HG03108 (cell line): ENCODE results near the gene GRM4.

ENCODE experiments used
- ATAC-seq: cut with Tn5 transposase; IDR thresholded peaks from one replicate; pipeline ENCODE4 v1.9.1; 2021; ENCODE audit warnings: moderate library complexity; ENCODE audit not compliant: unreplicated experiment

The GRM4 gene

GRCh38 chr6:34143196-34143883 is 2.5 kb downstream of the GRM4 start:
- ATAC-seq = no peak

- no peak for ATAC-seq
These were observed 3.6 kb downstream of the GRM4 start for GRCh38 chr6:34142061-34142998.

- ATAC-seq = no peak
These were observed 5.8 kb downstream of the GRM4 start for GRCh38 chr6:34140075-34140474.

- ATAC-seq = no peak
These were observed 6.9 kb downstream of the GRM4 start for GRCh38 chr6:34138914-34139510.

GRCh38 chr6:34138191-34138590 is 7.7 kb downstream of the GRM4 start:
- ATAC-seq = no peak

GRCh38 chr6:34135541-34135940 is 10.3 kb downstream of the GRM4 start:
- ATAC-seq = no peak

GRCh38 chr6:34132486-34133185 is 13.3 kb downstream of the GRM4 start:
- no peak for ATAC-seq

GRCh38 chr6:34131326-34132290 is 14.3 kb downstream of the GRM4 start:
- ATAC-seq = no peak

- ATAC-seq = no peak
These were observed 15.0 kb downstream of the GRM4 start for GRCh38 chr6:34130862-34131261.

GRCh38 chr6:34129753-34130152 is 16.1 kb downstream of the GRM4 start:
- ATAC-seq = no peak

- ATAC-seq = no peak
These were observed 17.8 kb downstream of the GRM4 start for GRCh38 chr6:34128045-34128444.

GRCh38 chr6:34126419-34126818 is 19.5 kb downstream of the GRM4 start:
- no peak for ATAC-seq

- ATAC-seq = no peak
These were observed 19.9 kb downstream of the GRM4 start for GRCh38 chr6:34125939-34126338.

- ATAC-seq = no peak
These were observed 24.8 kb downstream of the GRM4 start for GRCh38 chr6:34120953-34121675.

- ATAC-seq = no peak
These were observed 30.0 kb downstream of the GRM4 start for GRCh38 chr6:34115915-34116314.

GRCh38 chr6:34115403-34115795 is 30.5 kb downstream of the GRM4 start:
- ATAC-seq = no peak

- ATAC-seq = no peak
These were observed 31.0 kb downstream of the GRM4 start for GRCh38 chr6:34114695-34115402.

- ATAC-seq = no peak
These were observed 32.4 kb downstream of the GRM4 start for GRCh38 chr6:34113532-34113931.

- no peak for ATAC-seq
These were observed 33.8 kb downstream of the GRM4 start for GRCh38 chr6:34112126-34112525.
